ENCODE results near the gene STAT4. TPM values are rescaled to one million over a fixed set of nuclear protein-coding genes. Genes with fewer than 3 reads are reported as not detected.
A peak's percentile ranks its signal among the peaks of the same experiment; 100 is the strongest.

The STAT4 gene
- total RNA-seq, 1 donor from 2014 or later = 8.0 TPM

DNA sequence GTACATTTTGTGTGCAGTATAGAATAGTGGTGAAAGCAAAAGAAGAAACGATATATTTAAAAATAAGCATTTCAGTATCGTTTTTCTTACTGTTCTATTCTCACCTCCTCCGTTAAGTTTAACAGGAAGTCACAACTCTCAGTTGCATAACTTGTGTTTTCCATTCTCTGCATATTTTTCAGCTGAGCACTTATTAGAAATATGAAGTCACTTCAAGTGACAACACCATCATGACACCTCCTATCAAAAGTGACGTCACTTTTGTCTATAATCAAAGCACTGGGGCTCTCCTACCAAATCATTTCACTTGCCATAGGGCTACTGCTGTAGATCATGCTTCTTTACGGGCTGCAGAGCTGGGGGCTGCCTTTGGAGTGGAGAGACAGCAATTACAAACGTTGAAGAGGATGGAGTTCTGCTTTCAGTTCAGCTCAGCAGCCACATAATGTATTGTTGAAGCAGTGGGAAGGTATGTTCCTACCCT lies 36.3 kb downstream of the STAT4 start:
- H3K36me3 ChIP-seq = no peaks in the 10 kb centered on the region
- H3K9me3 ChIP-seq = no peaks in the 10 kb centered on the region
- ATAC-seq (peak; percentile 41), DNase-seq (no peak)
- H3K27me3 ChIP-seq = no peaks in the 10 kb centered on the region
- intact Hi-C loops (cut with DNase I) = no loop called here
- H3K27ac ChIP-seq = no peak overlapping the region
- no peak for TF ChIP-seq CTCF (IDR thresholded peaks at IDR 0.05)
- no peaks in the 10 kb centered on the region for H3K4me1 ChIP-seq
- H3K4me3 ChIP-seq = no peak overlapping the region

DNA sequence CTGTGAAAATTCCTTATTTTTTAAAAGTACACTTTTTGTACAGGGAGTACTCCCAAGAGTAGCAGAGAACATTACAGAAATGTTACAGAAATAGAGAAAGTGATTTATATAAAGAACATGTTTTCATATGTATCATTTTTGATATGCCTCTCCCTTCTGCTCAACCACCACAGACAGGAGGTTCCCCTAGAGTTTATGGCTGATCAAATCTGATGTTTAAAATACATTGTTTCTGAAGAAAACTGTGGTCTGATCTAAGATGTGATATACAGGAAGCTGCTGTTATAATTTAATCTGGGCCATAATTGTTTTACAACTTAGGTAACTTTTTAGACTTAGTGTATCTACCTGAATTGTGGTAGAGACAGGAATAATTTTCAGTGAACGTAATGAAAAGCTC lies 37.0 kb downstream of the STAT4 start:
- Histone ChIP-seq H3K4me1 (no peaks in the 10 kb centered on the region), H3K36me3 (no peaks in the 10 kb centered on the region), H3K4me3 (no peak overlapping the region), H3K27me3 (no peaks in the 10 kb centered on the region), H3K9me3 (no peaks in the 10 kb centered on the region), H3K27ac (no peak overlapping the region)
- intact Hi-C loops (cut with DNase I) = no loop called here
- DNase-seq (no peak), ATAC-seq (no peak)
- TF ChIP-seq CTCF (IDR thresholded peaks at IDR 0.05) = no peak

DNA sequence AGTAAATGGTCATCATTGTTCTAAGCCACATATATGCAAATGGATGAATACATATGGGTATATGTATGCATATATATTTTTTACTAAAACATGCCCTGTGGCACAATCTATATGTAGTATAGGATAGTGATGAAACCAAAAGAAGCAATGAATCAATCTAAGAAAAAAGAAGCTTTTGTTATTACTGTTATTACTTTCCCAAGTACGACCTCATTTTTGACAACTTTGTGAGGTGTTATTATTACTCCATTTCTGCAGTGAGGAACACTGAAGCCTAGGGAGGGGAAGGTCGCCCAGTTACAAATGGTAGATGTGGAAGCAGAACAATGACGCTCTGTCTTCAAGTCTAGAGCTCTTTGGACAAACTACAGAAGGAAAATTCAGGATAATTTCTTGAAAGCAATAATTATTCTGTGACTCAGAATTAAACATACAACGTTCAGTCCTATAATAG lies 38.3 kb downstream of the STAT4 start:
- Histone ChIP-seq H3K36me3 (no peaks in the 10 kb centered on the region), H3K4me1 (no peaks in the 10 kb centered on the region), H3K27me3 (no peaks in the 10 kb centered on the region), H3K9me3 (no peaks in the 10 kb centered on the region), H3K4me3 (no peak overlapping the region), H3K27ac (no peak overlapping the region)
- intact Hi-C loops (cut with DNase I) = no loop called here
- TF ChIP-seq CTCF (IDR thresholded peaks at IDR 0.05) = no peak
- DNase-seq (no peak), ATAC-seq (no peak)

- Histone ChIP-seq H3K4me3 (no peak overlapping the region), H3K9me3 (no peaks in the 10 kb centered on the region), H3K36me3 (no peaks in the 10 kb centered on the region), H3K27me3 (no peaks in the 10 kb centered on the region), H3K4me1 (no peaks in the 10 kb centered on the region), H3K27ac (no peak overlapping the region)
- TF ChIP-seq CTCF (IDR thresholded peaks at IDR 0.05) = no peak
- intact Hi-C loops (cut with DNase I) = no loop called here
- no peak for DNase-seq
- ATAC-seq = peak; percentile 65
Measured at GRCh38 chr2:191109888-191110287, 40.9 kb downstream of the STAT4 start.

GRCh38 chr2:191108331-191108730 lies 42.5 kb downstream of the STAT4 start:
- H3K4me1 ChIP-seq = no peaks in the 10 kb centered on the region
- ATAC-seq = no peak
- DNase-seq = no peak
- H3K27ac ChIP-seq = no peak overlapping the region
- intact Hi-C loops (cut with DNase I) = no loop called here
- no peaks in the 10 kb centered on the region for H3K27me3 ChIP-seq
- TF ChIP-seq CTCF (IDR thresholded peaks at IDR 0.05) = no peak
- no peaks in the 10 kb centered on the region for H3K9me3 ChIP-seq
- no peaks in the 10 kb centered on the region for H3K36me3 ChIP-seq
- H3K4me3 ChIP-seq = no peak overlapping the region

DNA sequence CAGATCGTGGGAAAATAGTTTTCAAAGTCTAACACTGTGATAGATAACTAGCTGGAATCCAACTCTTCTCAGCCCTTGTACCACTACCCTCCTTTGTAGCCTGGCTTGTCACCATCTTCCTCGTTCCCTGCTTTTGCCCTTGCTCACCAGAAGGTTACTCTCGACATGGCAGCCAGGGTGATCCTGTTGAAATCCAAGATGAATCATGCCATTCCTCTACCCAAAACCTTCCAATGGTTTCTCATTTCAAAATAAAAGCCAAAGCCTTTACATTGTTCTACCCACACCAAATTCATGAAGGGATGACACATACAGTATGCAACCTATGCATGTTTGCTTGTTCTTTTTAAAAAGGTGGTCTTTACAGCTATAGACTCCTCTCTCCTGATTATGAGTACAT lies 45.7 kb downstream of the STAT4 start:
- DNase-seq (no peak), ATAC-seq (no peak)
- Histone ChIP-seq H3K4me1 (no peaks in the 10 kb centered on the region), H3K4me3 (no peak overlapping the region), H3K27me3 (no peaks in the 10 kb centered on the region), H3K9me3 (no peaks in the 10 kb centered on the region), H3K36me3 (no peaks in the 10 kb centered on the region), H3K27ac (no peak overlapping the region)
- intact Hi-C loops (cut with DNase I) = no loop called here
- no peak for TF ChIP-seq CTCF (IDR thresholded peaks at IDR 0.05)
